ENCODE data around the gene MYRFL.
A peak's percentile ranks its signal among the peaks of the same experiment; 100 is the strongest.

Gene MYRFL

GRCh38 chr12:69886715-69887114, 61.7 kb downstream of the MYRFL start:
- DNase-seq (ENCODE audit: extremely low spot score, insufficient read length, low read depth): no peak
- FAIRE-seq: no peak

- no peak for FAIRE-seq
- DNase-seq (ENCODE audit: extremely low spot score, insufficient read length, low read depth): no peak
These were observed 63.9 kb downstream of the MYRFL start for GRCh38 chr12:69888901-69889300.

- FAIRE-seq: no peak
- DNase-seq (ENCODE audit: extremely low spot score, insufficient read length, low read depth): no peak
These were observed 69.9 kb downstream of the MYRFL start for GRCh38 chr12:69894800-69895383.

- no peak for FAIRE-seq
- DNase-seq (ENCODE audit: extremely low spot score, insufficient read length, low read depth): no peak
These were observed 71.8 kb downstream of the MYRFL start for GRCh38 chr12:69896653-69897381.

- FAIRE-seq: no peak
- DNase-seq (ENCODE audit: extremely low spot score, insufficient read length, low read depth): no peak
These were observed 72.7 kb downstream of the MYRFL start for GRCh38 chr12:69897744-69898143.

GRCh38 chr12:69898236-69898635, 73.2 kb downstream of the MYRFL start:
- DNase-seq (ENCODE audit: extremely low spot score, insufficient read length, low read depth) (no peak), FAIRE-seq (no peak)

- DNase-seq (ENCODE audit: extremely low spot score, insufficient read length, low read depth) (peak; percentile 9), FAIRE-seq (peak; percentile 77)
These were observed 75.7 kb downstream of the MYRFL start for GRCh38 chr12:69900720-69901131.

- FAIRE-seq (no peak), DNase-seq (ENCODE audit: extremely low spot score, insufficient read length, low read depth) (no peak)
These were observed 76.3 kb downstream of the MYRFL start for GRCh38 chr12:69901221-69901905.

GRCh38 chr12:69903548-69903947, 78.5 kb downstream of the MYRFL start:
- FAIRE-seq (no peak), DNase-seq (ENCODE audit: extremely low spot score, insufficient read length, low read depth) (no peak)

GRCh38 chr12:69904777-69905176, 79.8 kb downstream of the MYRFL start:
- no peak for DNase-seq (ENCODE audit: extremely low spot score, insufficient read length, low read depth)
- FAIRE-seq: no peak

GRCh38 chr12:69905801-69906200, 80.8 kb downstream of the MYRFL start:
- DNase-seq (ENCODE audit: extremely low spot score, insufficient read length, low read depth): no peak
- FAIRE-seq: no peak

- FAIRE-seq: peak; percentile 62
- no peak for DNase-seq (ENCODE audit: extremely low spot score, insufficient read length, low read depth)
These were observed 81.6 kb downstream of the MYRFL start for GRCh38 chr12:69906411-69907216.

- FAIRE-seq: no peak
- no peak for DNase-seq (ENCODE audit: extremely low spot score, insufficient read length, low read depth)
These were observed 83.2 kb downstream of the MYRFL start for GRCh38 chr12:69908203-69908602.

GRCh38 chr12:69910694-69911093, 85.7 kb downstream of the MYRFL start:
- no peak for FAIRE-seq
- DNase-seq (ENCODE audit: extremely low spot score, insufficient read length, low read depth): no peak

- no peak for DNase-seq (ENCODE audit: extremely low spot score, insufficient read length, low read depth)
- peak; percentile 33 for FAIRE-seq
These were observed 88.5 kb downstream of the MYRFL start for GRCh38 chr12:69913526-69913925.

- no peak for FAIRE-seq
- DNase-seq (ENCODE audit: extremely low spot score, insufficient read length, low read depth): no peak
These were observed 90.9 kb downstream of the MYRFL start for GRCh38 chr12:69915964-69916363.

GRCh38 chr12:69916544-69917235, 91.7 kb downstream of the MYRFL start:
- DNase-seq (ENCODE audit: extremely low spot score, insufficient read length, low read depth): no peak
- no peak for FAIRE-seq

- FAIRE-seq: no peak
- DNase-seq (ENCODE audit: extremely low spot score, insufficient read length, low read depth): no peak
These were observed 93.3 kb downstream of the MYRFL start for GRCh38 chr12:69918287-69918686.

- no peak for FAIRE-seq
- no peak for DNase-seq (ENCODE audit: extremely low spot score, insufficient read length, low read depth)
These were observed 94.5 kb downstream of the MYRFL start for GRCh38 chr12:69919495-69919894.

- DNase-seq (ENCODE audit: extremely low spot score, insufficient read length, low read depth) (no peak), FAIRE-seq (no peak)
These were observed 96.8 kb downstream of the MYRFL start for GRCh38 chr12:69921831-69922230.

Data from GM18507 (cell line).